GM23338 (cell line): ENCODE measurements around the gene EPG5. TPM values are rescaled to one million over a fixed set of nuclear protein-coding genes. Genes with fewer than 3 reads are reported as not detected.

Source experiments
- ATAC-seq: fragments of 200-7000 bp; cut with Tn5 transposase; 3 replicates; pipeline ENCODE4 v1.9.1; 2020
- DNase-seq: peaks from one replicate; pipeline ENCODE4 v3.0.0-alpha.2; 2015; ENCODE audit warnings: low spot score
- H2AFZ ChIP-seq: fragments of 200-600 bp; sonication (generic); 2 replicates; pipeline ENCODE4 v1.8.0; 2016; ENCODE audit warnings: antibody characterized with exemption, mild to moderate bottlenecking, moderate library complexity
- H3F3A ChIP-seq: fragments of 200-600 bp; sonication (generic); replicated peaks from 2 replicates; pipeline ENCODE4 v1.8.0; 2017; ENCODE audit warnings: antibody characterized with exemption, mixed run types, low read depth
- H3K27ac ChIP-seq: fragments of 200-600 bp; sonication (generic); 2 replicates; pipeline ENCODE4 v1.6.1; 2016; ENCODE audit warnings: low read depth
- H3K27me3 ChIP-seq: fragments of 200-600 bp; sonication (generic); 2 replicates; pipeline ENCODE4 v1.8.0; 2016; ENCODE audit warnings: mild to moderate bottlenecking, mixed run types, moderate library complexity; ENCODE audit not compliant: insufficient read depth
- H3K36me3 ChIP-seq: fragments of 200-600 bp; sonication (generic); 2 replicates; pipeline ENCODE4 v1.8.0; 2016; ENCODE audit warnings: mild to moderate bottlenecking; ENCODE audit not compliant: insufficient read depth
- H3K4me1 ChIP-seq: fragments of 200-600 bp; sonication (generic); 2 replicates; pipeline ENCODE4 v1.8.0; 2016; ENCODE audit warnings: mild to moderate bottlenecking, moderate library complexity; ENCODE audit not compliant: insufficient read depth
- H3K4me2 ChIP-seq: fragments of 200-600 bp; sonication (generic); 2 replicates; pipeline ENCODE4 v1.7.1; 2017; ENCODE audit warnings: mixed run types
- H3K4me3 ChIP-seq: fragments of 200-600 bp; sonication (generic); 2 replicates; pipeline ENCODE4 v1.6.1; 2016; ENCODE audit warnings: mixed run types
- H3K79me2 ChIP-seq: fragments of 200-600 bp; sonication (generic); replicated peaks from 2 replicates; pipeline ENCODE4 v1.8.0; 2017; ENCODE audit warnings: mild to moderate bottlenecking; ENCODE audit not compliant: insufficient read depth
- H3K9me2 ChIP-seq: fragments of 200-600 bp; sonication (generic); 2 replicates; pipeline ENCODE4 v1.8.0; 2017; ENCODE audit not compliant: insufficient read depth
- H4K20me1 ChIP-seq: fragments of 200-600 bp; sonication (generic); replicated peaks from 2 replicates; pipeline ENCODE4 v1.8.0; 2017; ENCODE audit warnings: mild to moderate bottlenecking; ENCODE audit not compliant: insufficient read depth
- H3K27ac Mint-ChIP-seq: 2 replicates; pipeline ENCODE4 v1.8.0; 2020; ENCODE audit warnings: inconsistent platforms, mild to moderate bottlenecking, moderate library complexity, mixed read lengths
- H3K27me3 Mint-ChIP-seq: 3 replicates; pipeline ENCODE4 v1.8.0; 2022; ENCODE audit warnings: low read depth, mild to moderate bottlenecking, moderate library complexity, mixed read lengths, inconsistent platforms; ENCODE audit not compliant: insufficient read depth, poor library complexity
- H3K36me3 Mint-ChIP-seq: 3 replicates; pipeline ENCODE4 v1.8.0; 2021; ENCODE audit warnings: low read depth, mild to moderate bottlenecking, inconsistent platforms, moderate library complexity, mixed read lengths
- H3K4me1 Mint-ChIP-seq: 3 replicates; pipeline ENCODE4 v1.8.0; 2020; ENCODE audit warnings: mild to moderate bottlenecking, inconsistent platforms, mixed read lengths
- H3K4me3 Mint-ChIP-seq: 3 replicates; pipeline ENCODE4 v1.8.0; 2021; ENCODE audit warnings: moderate library complexity, mild to moderate bottlenecking, inconsistent platforms, mixed read lengths
- H3K9me3 Mint-ChIP-seq: 3 replicates; pipeline ENCODE4 v1.8.0; 2020; ENCODE audit warnings: moderate library complexity, mild to moderate bottlenecking, inconsistent platforms, mixed read lengths
- CREB1 ChIP-seq: fragments of 250-450 bp; sonication (Bioruptor Pico); IDR thresholded peaks from 2 replicates; pipeline ENCODE4 v1.5.0; 2020; ENCODE audit warnings: low read depth, mild to moderate bottlenecking, moderate library complexity
- CTCF ChIP-seq, 2 experiments: fragments of 200-600 bp in 1 of 2; sonication (generic) in 1 of 2; conservative IDR thresholded peaks; 2 replicates each; pipeline versions ENCODE4 v1.5.1 to v1.6.1; 2016 to 2017; ENCODE audit warnings: antibody characterized with exemption in 2 of 2, low read depth in 2 of 2, mild to moderate bottlenecking in 2 of 2, moderate library complexity in 1 of 2
- ETS1 ChIP-seq: IDR thresholded peaks from 2 replicates; pipeline ENCODE4 v1.6.1; 2016; ENCODE audit warnings: antibody characterized with exemption
- JUNB ChIP-seq: IDR thresholded peaks from one replicate; pipeline ENCODE4 v1.6.1; 2016; ENCODE audit warnings: antibody characterized with exemption; ENCODE audit not compliant: unreplicated experiment
- NANOG ChIP-seq: IDR thresholded peaks from 2 replicates; pipeline ENCODE4 v1.6.1; 2016; ENCODE audit warnings: antibody characterized with exemption, borderline replicate concordance
- ZNF114 ChIP-seq: fragments of 250-450 bp; sonication (Bioruptor Pico); IDR thresholded peaks from 2 replicates; pipeline ENCODE4 v1.5.0; 2020; ENCODE audit warnings: mild to moderate bottlenecking, moderate library complexity
- ZNF331 ChIP-seq: fragments of 250-450 bp; sonication (Bioruptor Pico); IDR thresholded peaks from 2 replicates; pipeline ENCODE4 v1.5.0; 2020; ENCODE audit warnings: low read depth, mild to moderate bottlenecking, moderate library complexity
- ZNF462 ChIP-seq: fragments of 250-450 bp; sonication (Bioruptor Pico); IDR thresholded peaks from 2 replicates; pipeline ENCODE4 v1.5.0; 2020; ENCODE audit warnings: mild to moderate bottlenecking, moderate library complexity
- polyA plus RNA-seq: library from polyadenylated mRNA; unstranded; fragments of >200 nt; fragmentation: Nextera tagmentation; extraction: Ambion mirVana; gene quantifications from 2 replicates; pipeline ENCODE4 v1.2.1, GENCODE V29; 2016
- total RNA-seq: library from RNA; depleted of rRNA; stranded (reverse); fragments of >200 nt; shearing (Covaris generic); gene quantifications from 2 replicates; pipeline ENCODE4 v1.2.3, GENCODE V29; 2014

EPG5 gene
- total and polyA plus RNA-seq, 2 experiments from 2014 or later: 4.1 to 29.2 TPM

GRCh38 chr18:45854036-45854586 is 113.0 kb downstream of the EPG5 start (continued):
- no peak for TF ChIP-seq ZNF462 (CRISPR knock-in tag)
- TF ChIP-seq ZNF114 (CRISPR knock-in tag): no peak
- TF ChIP-seq NANOG: no peak
- TF ChIP-seq JUNB: no peak

GRCh38 chr18:45852631-45853030 is 114.5 kb downstream of the EPG5 start:
- no peaks in the 10 kb centered on the region for H3K9me2 ChIP-seq
- H3K27me3 Mint-ChIP-seq: peaks cover 6% of the 10 kb centered on the region
- no peak overlapping the region for H3K4me3 ChIP-seq
- peaks cover 3% of the 10 kb centered on the region; the same call in 1 of the 3 replicates for H3K4me1 Mint-ChIP-seq
- H3K27ac Mint-ChIP-seq: no peak overlapping the region
- no peak overlapping the region for H3K4me3 Mint-ChIP-seq
- H4K20me1 ChIP-seq: no peaks in the 10 kb centered on the region
- no peaks in the 10 kb centered on the region for H3K27me3 ChIP-seq
- H3K36me3 ChIP-seq: 0 out of 2 replicates have a peak, but pooled peaks cover 3% of the 10 kb centered on the region
- ATAC-seq: no peak
- no peaks in the 10 kb centered on the region for H3K79me2 ChIP-seq
- DNase-seq: no peak
- no peak overlapping the region for H3K27ac ChIP-seq
- H3K36me3 Mint-ChIP-seq: peaks cover 19% of the 10 kb centered on the region; the same call in 2 of the 3 replicates
- no peaks in the 10 kb centered on the region for H3K4me1 ChIP-seq
- H3K9me3 Mint-ChIP-seq: no peaks in the 10 kb centered on the region
- H3K4me2 ChIP-seq: no peak overlapping the region
- no peaks in the 10 kb centered on the region for H3F3A ChIP-seq
- no peak overlapping the region for H2AFZ ChIP-seq
- TF ChIP-seq CTCF (conservative IDR thresholded peaks at IDR 0.05; ENCODE audit: low read depth in 2 of 2): no peak
- no peak for TF ChIP-seq ZNF114 (CRISPR knock-in tag)
- TF ChIP-seq CREB1: no peak
- TF ChIP-seq ZNF331 (CRISPR knock-in tag): no peak
- no peak for TF ChIP-seq NANOG
- TF ChIP-seq ETS1: no peak
